ENCODE results near the gene RIMBP2.

Gene RIMBP2

GRCh38 chr12:130573766-130574165 lies 142.3 kb downstream of the RIMBP2 start:
- no CpG with 5 or more reads among the region's 7 CpGs for WGBS, 2 donors (ENCODE audit: extremely low coverage in 2 of 2, insufficient read length in 2 of 2, insufficient replicate concordance in 1 of 2)
- H2BK5ac ChIP-seq (ENCODE audit: low read length) = no peak overlapping the region
- H2BK12ac ChIP-seq (ENCODE audit: low read length) = no peak overlapping the region

DNA sequence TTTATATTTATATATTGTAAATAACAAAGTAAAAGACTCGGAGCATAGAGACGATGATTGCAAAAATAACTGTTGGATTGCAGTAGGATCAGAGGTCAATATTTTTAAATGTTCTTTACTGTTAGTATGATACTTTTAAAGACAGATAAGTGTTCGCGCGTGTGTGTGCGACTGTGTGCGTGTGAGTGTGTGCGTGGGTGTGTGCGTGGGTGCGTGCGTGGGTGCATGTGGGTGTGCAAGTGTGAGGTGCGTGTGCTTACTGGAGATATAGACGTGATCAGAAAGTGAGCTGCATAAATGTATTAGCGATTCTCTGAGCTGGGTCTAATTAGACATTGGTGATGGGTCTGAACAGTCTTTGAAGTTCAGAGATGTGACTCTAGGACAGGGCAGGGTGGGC lies 142.9 kb downstream of the RIMBP2 start:
- no peaks in the 10 kb centered on the region for H3K36me3 ChIP-seq (replicated peaks in 1 of 2; ENCODE audit: control insufficient read depth in 2 of 2, insufficient read depth in 2 of 2, low read length in 2 of 2)
- H3K79me1 ChIP-seq (ENCODE audit: low read depth, low read length) = no peaks in the 10 kb centered on the region
- DNase-seq (ENCODE audit: low spot score) = no peak
- H2BK5ac ChIP-seq (ENCODE audit: low read length) = no peak overlapping the region
- no peaks in the 10 kb centered on the region for H3K4me1 ChIP-seq (ENCODE audit: control insufficient read depth in 2 of 2, insufficient read depth in 1 of 2, low read depth in 1 of 2, low read length in 2 of 2)
- H3K4me3 ChIP-seq (ENCODE audit: low read length in 2 of 2) = no peak overlapping the region
- peaks cover 0 to under 1% of the 10 kb centered on the region in 2 donors for H3K9me3 ChIP-seq (replicated peaks in 1 of 2; ENCODE audit: control insufficient read depth in 2 of 2, insufficient read depth in 1 of 2, low read depth in 1 of 2, low read length in 2 of 2)
- no peak overlapping the region for H2BK12ac ChIP-seq (ENCODE audit: low read length)
- H3K18ac ChIP-seq (ENCODE audit: low read length) = no peak overlapping the region
- H4K91ac ChIP-seq (ENCODE audit: low read depth, low read length, poor library complexity) = no peak overlapping the region
- H2AFZ ChIP-seq (ENCODE audit: low read length) = no peak overlapping the region
- no peak overlapping the region for H2BK15ac ChIP-seq (ENCODE audit: low read length)
- H3K27ac ChIP-seq (replicated peaks; ENCODE audit: low read length) = no peak overlapping the region
- H2AK5ac ChIP-seq (ENCODE audit: low read depth, low read length) = no peak overlapping the region
- H3K23ac ChIP-seq (ENCODE audit: low read depth, low read length, poor library complexity) = no peak overlapping the region
- H3K9ac ChIP-seq (ENCODE audit: low read depth, low read length, poor library complexity) = no peak overlapping the region
- H2BK120ac ChIP-seq (ENCODE audit: low read depth, low read length) = no peak overlapping the region
- no peak overlapping the region for H4K8ac ChIP-seq (ENCODE audit: low read depth, low read length)
- WGBS, 2 donors (ENCODE audit: extremely low coverage in 2 of 2, insufficient read length in 2 of 2, insufficient replicate concordance in 1 of 2) = 100% methylated on average over 9 of the region's 14 CpGs; no CpG with 5 or more reads in 1 of the 2 donors
- H3K4ac ChIP-seq (ENCODE audit: low read length) = no peak overlapping the region
- no peak overlapping the region for H3K14ac ChIP-seq (ENCODE audit: low read length)
- no peak overlapping the region for H3K4me2 ChIP-seq (ENCODE audit: insufficient read depth, low read length, poor library complexity, severe bottlenecking)
- H3K27me3 ChIP-seq (ENCODE audit: control insufficient read depth in 3 of 3, insufficient read depth in 3 of 3, low read depth in 1 of 3, low read length in 3 of 3) = peaks cover 0 to 3% (median 0%) of the 10 kb centered on the region in 3 experiments

More at GRCh38 chr12:130573766-130574165, 142.3 kb downstream of the RIMBP2 start:
- Histone ChIP-seq H3K23ac (ENCODE audit: low read depth, low read length, poor library complexity) (no peak overlapping the region), H3K14ac (ENCODE audit: low read length) (no peak overlapping the region), H2BK120ac (ENCODE audit: low read depth, low read length) (no peak overlapping the region), H4K8ac (ENCODE audit: low read depth, low read length) (no peak overlapping the region), H3K4me3 (ENCODE audit: low read length in 2 of 2) (no peak overlapping the region), H3K9ac (ENCODE audit: low read depth, low read length, poor library complexity) (no peak overlapping the region), H3K79me1 (ENCODE audit: low read depth, low read length) (no peaks in the 10 kb centered on the region), H2BK15ac (ENCODE audit: low read length) (no peak overlapping the region), H3K27ac (replicated peaks; ENCODE audit: low read length) (no peak overlapping the region), H3K36me3 (replicated peaks in 1 of 2; ENCODE audit: control insufficient read depth in 2 of 2, insufficient read depth in 2 of 2, low read length in 2 of 2) (no peaks in the 10 kb centered on the region), H4K91ac (ENCODE audit: low read depth, low read length, poor library complexity) (no peak overlapping the region), H3K27me3 (ENCODE audit: control insufficient read depth in 3 of 3, insufficient read depth in 3 of 3, low read depth in 1 of 3, low read length in 3 of 3) (peaks cover 0 to 3% (median 0%) of the 10 kb centered on the region in 3 experiments), H3K4me1 (ENCODE audit: control insufficient read depth in 2 of 2, insufficient read depth in 1 of 2, low read depth in 1 of 2, low read length in 2 of 2) (no peaks in the 10 kb centered on the region), H3K4ac (ENCODE audit: low read length) (no peak overlapping the region), H3K9me3 (replicated peaks in 1 of 2; ENCODE audit: control insufficient read depth in 2 of 2, insufficient read depth in 1 of 2, low read depth in 1 of 2, low read length in 2 of 2) (peaks cover 0 to 2% of the 10 kb centered on the region in 2 donors), H2AK5ac (ENCODE audit: low read depth, low read length) (no peak overlapping the region), H3K18ac (ENCODE audit: low read length) (no peak overlapping the region), H3K4me2 (ENCODE audit: insufficient read depth, low read length, poor library complexity, severe bottlenecking) (no peak overlapping the region), H2AFZ (ENCODE audit: low read length) (no peak overlapping the region)
- DNase-seq (ENCODE audit: low spot score) = no peak

- no peak overlapping the region for H2BK5ac ChIP-seq (ENCODE audit: low read length)
- H3K23ac ChIP-seq (ENCODE audit: low read depth, low read length, poor library complexity) = no peak overlapping the region
- H3K27ac ChIP-seq (replicated peaks; ENCODE audit: low read length) = no peak overlapping the region
- H2AFZ ChIP-seq (ENCODE audit: low read length) = no peak overlapping the region
- no peak overlapping the region for H2BK120ac ChIP-seq (ENCODE audit: low read depth, low read length)
- no peak overlapping the region for H4K8ac ChIP-seq (ENCODE audit: low read depth, low read length)
- no peaks in the 10 kb centered on the region for H3K4me1 ChIP-seq (ENCODE audit: control insufficient read depth in 2 of 2, insufficient read depth in 1 of 2, low read depth in 1 of 2, low read length in 2 of 2)
- H4K91ac ChIP-seq (ENCODE audit: low read depth, low read length, poor library complexity) = no peak overlapping the region
- H3K4me3 ChIP-seq (ENCODE audit: low read length in 2 of 2) = no peak overlapping the region
- no peak overlapping the region for H2AK5ac ChIP-seq (ENCODE audit: low read depth, low read length)
- peak overlapping the region; percentile 97 for H3K14ac ChIP-seq (ENCODE audit: low read length)
- no peaks in the 10 kb centered on the region for H3K9me3 ChIP-seq (replicated peaks in 1 of 2; ENCODE audit: control insufficient read depth in 2 of 2, insufficient read depth in 1 of 2, low read depth in 1 of 2, low read length in 2 of 2)
- H3K4me2 ChIP-seq (ENCODE audit: insufficient read depth, low read length, poor library complexity, severe bottlenecking) = no peak overlapping the region
- no peak overlapping the region for H3K4ac ChIP-seq (ENCODE audit: low read length)
- DNase-seq (ENCODE audit: low spot score) = no peak
- no peak overlapping the region for H3K9ac ChIP-seq (ENCODE audit: low read depth, low read length, poor library complexity)
- H2BK15ac ChIP-seq (ENCODE audit: low read length) = no peak overlapping the region
- H3K27me3 ChIP-seq (ENCODE audit: control insufficient read depth in 3 of 3, insufficient read depth in 3 of 3, low read depth in 1 of 3, low read length in 3 of 3) = peaks cover 0 to 3% (median 0%) of the 10 kb centered on the region in 3 experiments
- H3K79me1 ChIP-seq (ENCODE audit: low read depth, low read length) = no peaks in the 10 kb centered on the region
- H2BK12ac ChIP-seq (ENCODE audit: low read length) = no peak overlapping the region
- WGBS, 2 donors (ENCODE audit: extremely low coverage in 2 of 2, insufficient read length in 2 of 2, insufficient replicate concordance in 1 of 2) = no CpG with 5 or more reads among the region's 11 CpGs
- peak overlapping the region; percentile 44 for H3K18ac ChIP-seq (ENCODE audit: low read length)
- H3K36me3 ChIP-seq (replicated peaks in 1 of 2; ENCODE audit: control insufficient read depth in 2 of 2, insufficient read depth in 2 of 2, low read length in 2 of 2) = no peaks in the 10 kb centered on the region
Measured at GRCh38 chr12:130572553-130572952, 143.5 kb downstream of the RIMBP2 start.

DNA sequence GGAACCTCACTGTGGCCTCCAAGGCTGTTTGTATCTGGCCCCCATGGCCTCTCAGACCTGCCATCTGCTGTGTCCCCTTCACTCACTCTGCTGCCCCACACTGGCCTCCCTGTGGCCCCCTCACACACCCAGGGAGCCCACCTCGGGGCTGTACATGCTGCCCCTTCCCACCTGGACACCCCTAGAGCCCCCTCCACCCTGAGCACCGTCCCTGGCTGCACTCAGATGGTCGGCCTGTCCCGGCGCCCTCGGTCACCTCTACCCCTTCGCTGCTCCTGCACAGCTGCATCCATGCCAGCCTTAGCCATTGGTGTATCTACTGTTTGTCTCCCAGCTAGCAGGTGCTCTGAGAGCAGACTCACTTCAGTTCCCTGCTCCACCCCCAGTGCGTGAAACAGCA lies 144.4 kb downstream of the RIMBP2 start:
- H2BK15ac ChIP-seq (ENCODE audit: low read length) = no peak overlapping the region
- no peaks in the 10 kb centered on the region for H3K36me3 ChIP-seq (replicated peaks in 1 of 2; ENCODE audit: control insufficient read depth in 2 of 2, insufficient read depth in 2 of 2, low read length in 2 of 2)
- peaks cover 0 to 3% (median 0%) of the 10 kb centered on the region in 3 experiments for H3K27me3 ChIP-seq (ENCODE audit: control insufficient read depth in 3 of 3, insufficient read depth in 3 of 3, low read depth in 1 of 3, low read length in 3 of 3)
- no peak overlapping the region for H4K8ac ChIP-seq (ENCODE audit: low read depth, low read length)
- H2AFZ ChIP-seq (ENCODE audit: low read length) = no peak overlapping the region
- no peak overlapping the region for H2BK12ac ChIP-seq (ENCODE audit: low read length)
- no peak overlapping the region for H3K4me2 ChIP-seq (ENCODE audit: insufficient read depth, low read length, poor library complexity, severe bottlenecking)
- no peak for DNase-seq (ENCODE audit: low spot score)
- no peak overlapping the region for H3K23ac ChIP-seq (ENCODE audit: low read depth, low read length, poor library complexity)
- H3K9ac ChIP-seq (ENCODE audit: low read depth, low read length, poor library complexity) = no peak overlapping the region
- H3K18ac ChIP-seq (ENCODE audit: low read length) = no peak overlapping the region
- no peaks in the 10 kb centered on the region for H3K9me3 ChIP-seq (replicated peaks in 1 of 2; ENCODE audit: control insufficient read depth in 2 of 2, insufficient read depth in 1 of 2, low read depth in 1 of 2, low read length in 2 of 2)
- H3K79me1 ChIP-seq (ENCODE audit: low read depth, low read length) = no peaks in the 10 kb centered on the region
- no peak overlapping the region for H3K4me3 ChIP-seq (ENCODE audit: low read length in 2 of 2)
- H3K4me1 ChIP-seq (ENCODE audit: control insufficient read depth in 2 of 2, insufficient read depth in 1 of 2, low read depth in 1 of 2, low read length in 2 of 2) = no peaks in the 10 kb centered on the region
- no peak overlapping the region for H3K27ac ChIP-seq (replicated peaks; ENCODE audit: low read length)
- H4K91ac ChIP-seq (ENCODE audit: low read depth, low read length, poor library complexity) = no peak overlapping the region
- H3K4ac ChIP-seq (ENCODE audit: low read length) = no peak overlapping the region
- no peak overlapping the region for H3K14ac ChIP-seq (ENCODE audit: low read length)
- H2BK5ac ChIP-seq (ENCODE audit: low read length) = no peak overlapping the region
- H2BK120ac ChIP-seq (ENCODE audit: low read depth, low read length) = no peak overlapping the region
- WGBS, 2 donors (ENCODE audit: extremely low coverage in 2 of 2, insufficient read length in 2 of 2, insufficient replicate concordance in 1 of 2) = no CpG with 5 or more reads among the region's 8 CpGs
- H2AK5ac ChIP-seq (ENCODE audit: low read depth, low read length) = no peak overlapping the region

Measured in neuronal stem cell (in vitro differentiated cells).